Measurements from ENCODE around the gene TEX10.
A peak's percentile ranks its signal among the peaks of the same experiment; 100 is the strongest.
"Not testable (repeated sequence)": the region's sequence is repeated elsewhere in the genome, so short reads cannot be mapped to it uniquely, and the experiment has no call there.

The TEX10 gene

GRCh38 chr9:100364013-100364412 lies 11.3 kb upstream of the TEX10 start:
- TF ChIP-seq ZNF274 (IDR thresholded peaks at IDR 0.05; ENCODE audit: low read depth, low read length), result no peak
- H3K4me3 ChIP-seq (ENCODE audit: low read length), result no peak overlapping the region

GRCh38 chr9:100359057-100359456 lies 6.3 kb upstream of the TEX10 start:
- no peak for TF ChIP-seq ZNF274 (IDR thresholded peaks at IDR 0.05; ENCODE audit: low read depth, low read length)

DNA sequence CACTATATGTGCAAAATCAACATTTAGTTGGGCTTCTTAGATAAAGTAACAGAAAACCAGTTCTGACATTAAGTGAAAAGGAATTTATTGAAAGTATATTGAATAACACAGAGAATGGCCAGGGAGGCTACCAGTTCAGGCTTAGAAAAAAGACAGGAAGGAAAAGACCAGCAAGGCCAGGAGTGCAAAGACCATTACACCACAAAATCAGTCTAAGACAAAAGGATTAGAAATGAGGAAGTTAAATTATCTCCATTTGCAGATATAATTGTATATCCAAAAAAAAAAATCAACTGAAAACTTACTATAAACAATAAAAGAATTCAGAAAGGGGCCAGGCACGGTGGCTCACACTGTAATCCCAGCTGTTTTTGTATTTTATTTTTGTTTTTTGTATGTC lies 4.8 kb upstream of the TEX10 start:
- TF ChIP-seq ZNF274 (IDR thresholded peaks at IDR 0.05; ENCODE audit: low read depth, low read length), result no peak
- H3K4me3 ChIP-seq (ENCODE audit: low read length), result no peak overlapping the region

More at GRCh38 chr9:100359057-100359456, 6.3 kb upstream of the TEX10 start:
- H3K4me3 ChIP-seq (ENCODE audit: low read length), result no peak overlapping the region

DNA sequence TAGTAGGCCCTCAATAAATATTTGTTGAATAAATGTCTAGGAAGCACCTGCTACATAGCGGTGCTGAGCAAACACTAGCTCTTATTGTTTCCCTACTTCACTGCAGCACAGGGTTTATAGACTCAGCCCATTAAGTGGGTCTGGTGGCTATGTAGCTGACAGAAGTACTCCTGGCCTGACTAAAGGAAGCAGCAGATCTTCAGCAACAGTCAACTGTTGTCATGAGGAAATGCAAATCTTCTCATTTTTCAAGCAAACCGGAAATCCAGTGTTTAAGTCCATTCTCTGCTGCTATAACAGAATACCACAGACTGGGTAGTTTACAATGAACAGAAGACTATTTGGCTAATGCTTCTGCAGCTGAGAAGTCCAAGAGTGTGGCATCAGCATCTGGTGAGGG lies 2.8 kb upstream of the TEX10 start:
- no peak for TF ChIP-seq ZNF274 (IDR thresholded peaks at IDR 0.05; ENCODE audit: low read depth, low read length)
- H3K4me3 ChIP-seq (ENCODE audit: low read length), result no peak overlapping the region

DNA sequence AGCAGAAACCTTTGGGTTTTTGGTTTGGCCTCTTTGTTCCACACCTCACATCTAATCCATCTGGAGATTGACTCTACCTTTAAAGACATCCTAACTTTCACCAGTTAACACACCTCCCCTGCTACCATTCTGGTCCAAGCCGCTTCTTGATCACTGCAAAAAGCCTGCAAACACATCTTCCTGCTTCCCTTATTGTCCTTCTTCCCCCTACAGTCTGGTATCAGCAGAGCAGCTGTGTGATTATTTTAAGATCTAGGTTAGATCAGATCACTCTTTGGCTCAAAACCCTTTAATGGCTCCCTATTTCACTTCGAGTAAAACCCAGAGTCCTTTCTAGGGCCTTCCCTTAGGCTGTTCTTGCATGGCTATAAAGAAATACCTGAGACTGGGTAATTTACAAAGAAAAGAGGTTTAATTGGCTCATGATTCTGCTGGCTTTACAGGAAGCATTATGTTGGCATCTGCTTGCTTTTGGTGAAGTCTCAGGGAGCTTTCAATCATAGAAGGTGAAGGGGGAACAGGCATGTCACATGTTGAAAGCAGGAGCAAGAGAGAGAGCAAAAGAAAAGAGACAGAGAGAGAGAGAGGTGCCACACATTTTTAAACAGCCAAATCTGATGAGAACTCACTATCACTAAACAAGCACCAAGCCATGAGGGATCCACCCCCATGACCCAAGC lies 1.5 kb upstream of the TEX10 start:
- TF ChIP-seq ZNF274 (IDR thresholded peaks at IDR 0.05; ENCODE audit: low read depth, low read length), result no peak
- no peak overlapping the region for H3K4me3 ChIP-seq (ENCODE audit: low read length)

- peak overlapping the region; percentile 77 for H3K4me3 ChIP-seq (ENCODE audit: low read length)
- TF ChIP-seq ZNF274 (IDR thresholded peaks at IDR 0.05; ENCODE audit: low read depth, low read length), result no peak
Measured at GRCh38 chr9:100352201-100352726, 478 bp downstream of the TEX10 start.

DNA sequence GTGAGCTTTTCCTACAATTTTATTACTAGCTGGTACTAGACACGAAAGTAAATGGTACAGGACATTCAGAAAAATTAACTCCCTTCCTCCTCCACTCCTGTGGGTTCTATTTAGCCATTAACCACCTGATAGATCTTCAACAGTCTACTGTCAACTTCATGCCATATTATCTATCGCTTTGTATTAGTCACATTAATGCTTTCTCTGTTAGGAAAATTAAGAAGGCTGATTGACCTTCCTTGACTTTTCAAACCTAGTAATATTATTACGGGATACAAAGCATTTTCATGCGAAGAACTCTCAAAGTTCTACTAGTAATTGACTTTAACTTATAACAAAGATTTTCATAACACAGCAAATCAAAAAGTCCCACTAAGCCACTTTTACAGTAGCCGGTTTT lies 1.2 kb downstream of the TEX10 start:
- no peak for TF ChIP-seq ZNF274 (IDR thresholded peaks at IDR 0.05; ENCODE audit: low read depth, low read length)
- peak overlapping the region; percentile 77 for H3K4me3 ChIP-seq (ENCODE audit: low read length)

DNA sequence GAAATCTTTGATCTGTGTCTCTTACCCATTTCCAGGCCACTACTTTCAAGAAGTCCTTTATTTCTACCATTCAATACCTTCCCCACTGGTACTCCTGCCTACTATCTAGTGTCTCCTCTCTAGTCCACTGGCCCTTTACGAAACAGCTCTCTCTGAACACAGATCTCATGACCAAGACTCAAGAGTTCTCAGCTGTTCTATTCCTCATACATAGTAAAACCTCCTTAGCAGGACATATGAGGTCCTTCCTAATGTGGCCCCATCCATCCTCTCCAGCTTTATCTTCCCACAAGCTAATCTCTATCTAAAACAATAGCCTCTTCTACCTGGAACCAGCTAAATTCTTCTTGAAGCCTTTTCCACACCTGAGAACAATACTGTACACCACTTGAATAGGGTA lies 2.6 kb downstream of the TEX10 start:
- TF ChIP-seq ZNF274 (IDR thresholded peaks at IDR 0.05; ENCODE audit: low read depth, low read length), result no peak
- H3K4me3 ChIP-seq (ENCODE audit: low read length), result no peak overlapping the region

DNA sequence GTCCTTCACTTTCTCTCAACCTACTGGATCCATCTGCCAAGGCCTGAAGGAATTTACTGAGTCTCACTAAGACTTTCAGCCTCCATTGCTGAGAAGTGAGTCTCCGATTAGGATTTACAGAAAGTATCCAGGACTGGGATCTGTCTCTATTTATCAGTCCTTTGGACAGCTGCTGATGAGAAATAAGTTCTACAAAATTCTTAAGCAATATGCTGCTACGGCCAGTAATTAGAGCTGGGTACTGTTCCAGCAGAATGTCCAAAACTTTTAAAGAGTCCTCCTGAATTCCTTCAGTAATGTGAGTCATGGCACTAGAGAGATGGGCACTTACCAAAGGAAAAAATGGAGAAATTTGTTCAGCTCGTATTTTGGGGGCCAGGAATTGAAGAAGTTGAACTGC lies 5.9 kb downstream of the TEX10 start:
- TF ChIP-seq ZNF274 (IDR thresholded peaks at IDR 0.05; ENCODE audit: low read depth, low read length), result no peak
- no peak overlapping the region for H3K4me3 ChIP-seq (ENCODE audit: low read length)

DNA sequence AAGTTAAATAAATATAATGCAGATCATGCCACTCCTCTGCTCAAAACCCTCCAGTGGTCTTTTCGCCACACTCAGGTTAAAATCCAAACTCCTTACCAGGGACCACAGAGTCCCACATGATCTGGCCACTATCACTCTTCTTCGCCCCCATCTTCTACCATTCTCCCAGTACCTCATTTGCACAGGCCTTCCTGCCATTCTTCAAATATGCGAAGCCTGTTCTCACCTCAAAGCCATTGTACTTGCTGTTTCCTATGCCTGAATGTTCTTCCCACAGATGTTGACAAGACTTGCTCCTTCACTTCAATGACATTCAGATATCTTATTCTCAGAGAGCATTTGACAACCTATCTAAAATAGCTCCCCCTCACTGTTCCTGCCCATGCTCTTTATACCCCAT lies 10.9 kb downstream of the TEX10 start:
- H3K4me3 ChIP-seq (ENCODE audit: low read length), result no peak overlapping the region
- no peak for TF ChIP-seq ZNF274 (IDR thresholded peaks at IDR 0.05; ENCODE audit: low read depth, low read length)

DNA sequence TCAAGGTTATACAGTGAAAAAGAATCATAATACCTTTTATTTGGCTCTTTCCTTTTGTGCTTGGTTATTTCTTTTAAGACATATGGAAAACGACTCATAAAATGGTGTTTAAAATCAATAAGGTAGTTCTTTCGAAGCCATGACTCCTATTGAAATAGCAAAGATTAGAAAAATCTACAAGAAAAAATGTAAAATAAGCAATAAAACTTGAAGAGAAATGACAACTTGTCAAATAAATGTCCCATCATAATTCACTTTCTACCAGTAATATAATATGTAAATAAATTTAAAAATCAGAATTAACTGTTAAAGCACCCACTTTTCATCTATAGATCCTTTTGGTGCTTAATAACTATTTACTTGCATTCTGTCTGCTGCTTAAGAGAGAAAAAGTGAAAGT lies 12.5 kb downstream of the TEX10 start:
- no peak overlapping the region for H3K4me3 ChIP-seq (ENCODE audit: low read length)
- TF ChIP-seq ZNF274 (IDR thresholded peaks at IDR 0.05; ENCODE audit: low read depth, low read length), result no peak

GRCh38 chr9:100338736-100339135 lies 14.0 kb downstream of the TEX10 start:
- H3K4me3 ChIP-seq (ENCODE audit: low read length), result not testable (repeated sequence)

- no peak for TF ChIP-seq ZNF274 (IDR thresholded peaks at IDR 0.05; ENCODE audit: low read depth, low read length)
- no peak overlapping the region for H3K4me3 ChIP-seq (ENCODE audit: low read length)
Measured at GRCh38 chr9:100324594-100325200, 28.0 kb downstream of the TEX10 start.

DNA sequence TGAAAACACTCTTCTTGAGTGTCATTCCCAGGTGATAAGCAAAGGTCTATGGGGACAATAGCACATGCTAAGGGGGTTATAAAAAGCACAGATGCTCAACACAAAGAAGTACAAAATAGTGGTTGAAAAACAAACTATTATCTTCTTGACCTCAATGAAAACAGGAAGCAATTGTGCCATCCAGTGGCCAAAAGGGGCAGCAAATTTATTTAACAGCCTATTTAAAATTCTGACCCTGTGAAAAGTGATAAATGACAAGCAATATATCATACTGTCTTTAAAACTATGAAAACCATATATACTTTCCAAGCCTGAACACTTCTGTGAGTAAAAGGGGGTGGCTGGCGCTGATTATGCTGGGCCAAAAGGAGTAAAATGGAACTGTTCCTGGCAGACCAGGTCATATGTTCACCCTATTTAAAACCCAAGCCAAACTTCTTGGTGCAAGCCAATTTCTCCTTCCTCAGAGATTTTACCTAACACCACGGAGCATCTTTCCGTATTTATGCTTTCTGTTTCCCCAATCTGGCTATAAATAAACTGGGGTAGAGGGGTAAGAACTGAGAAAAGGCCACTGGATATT lies 29.7 kb downstream of the TEX10 start:
- TF ChIP-seq ZNF274 (IDR thresholded peaks at IDR 0.05; ENCODE audit: low read depth, low read length), result no peak
- no peak overlapping the region for H3K4me3 ChIP-seq (ENCODE audit: low read length)

DNA sequence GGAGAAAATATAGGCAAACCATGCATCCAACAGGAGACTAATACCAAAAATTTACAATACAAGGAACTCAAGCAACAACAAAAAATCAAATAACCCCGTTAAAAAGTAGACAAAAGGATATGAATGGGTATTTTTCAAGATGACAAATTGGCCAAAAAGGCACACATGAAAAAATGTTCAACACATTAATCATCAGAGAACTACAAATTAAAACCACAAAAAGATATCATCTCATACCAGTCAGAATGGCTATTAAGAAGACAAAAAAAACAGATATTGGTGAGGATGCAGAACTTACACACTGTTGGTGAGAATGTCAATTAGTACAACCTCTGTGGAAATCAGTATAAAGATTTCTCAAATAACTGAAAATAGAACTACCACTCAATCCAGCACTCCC lies 35.0 kb downstream of the TEX10 start:
- no peak overlapping the region for H3K4me3 ChIP-seq (ENCODE audit: low read length)
- TF ChIP-seq ZNF274 (IDR thresholded peaks at IDR 0.05; ENCODE audit: low read depth, low read length), result no peak
